ENCODE measurements around the gene ITIH4.

DNA sequence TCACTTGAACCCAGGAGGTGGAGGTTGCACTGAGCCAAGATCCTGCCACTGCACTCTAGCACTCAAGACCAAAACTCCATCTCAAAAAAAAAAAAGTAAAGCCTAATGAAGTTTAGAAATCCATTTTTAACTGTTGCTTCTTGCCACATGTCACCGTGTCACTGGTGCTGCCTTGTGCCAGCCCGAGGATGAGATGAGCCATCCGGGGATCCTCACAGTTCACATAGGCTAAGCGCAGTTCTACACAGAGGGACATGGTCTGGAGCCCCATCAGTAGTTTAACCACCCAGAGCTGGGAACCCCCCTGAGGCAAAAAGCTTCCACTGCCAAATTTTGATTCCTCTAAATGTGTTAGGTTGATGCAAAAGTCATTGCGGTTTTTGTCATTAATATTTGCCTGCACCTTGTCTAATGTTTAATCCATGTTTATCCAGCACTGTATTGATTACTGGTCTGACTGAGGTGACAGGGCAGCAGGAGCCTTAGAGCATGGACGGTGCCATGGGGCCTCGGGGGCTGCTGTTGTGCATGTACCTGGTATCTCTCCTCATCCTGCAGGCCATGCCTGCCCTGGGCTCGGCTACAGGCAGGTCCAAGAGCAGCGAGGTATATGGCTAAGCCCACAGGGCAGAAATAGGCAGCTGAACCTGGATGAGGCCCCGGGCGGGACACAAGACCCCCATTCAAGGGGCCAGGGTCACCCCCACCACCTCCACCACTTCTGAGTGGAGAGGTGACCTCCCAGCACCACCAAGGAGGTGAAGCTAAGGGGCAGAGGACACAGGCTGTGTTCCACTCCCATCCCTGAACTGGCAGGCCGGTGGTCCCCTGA lies 53.1 kb downstream of the ITIH4 start, which contains the start of gene ITIH1:
- TF ChIP-seq CTCF (IDR thresholded peaks at IDR 0.05; ENCODE audit: low read depth, low read length, poor library complexity, severe bottlenecking) (no peak), EZH2phosphoT487 (IDR thresholded peaks at IDR 0.05; ENCODE audit: borderline replicate concordance, low read length) (no peak)

Measured in DOHH2 (cell line).